SIG-M5 (cell line): ENCODE results near the gene SNCB.
"Not testable (repeated sequence)": the region's sequence is repeated elsewhere in the genome, so short reads cannot be mapped to it uniquely, and the experiment has no call there.

Experiments used
- DNase-seq: peaks from one replicate; lab custom pipeline; 2025; lab: John Stamatoyannopoulos, UW

The SNCB gene

DNA sequence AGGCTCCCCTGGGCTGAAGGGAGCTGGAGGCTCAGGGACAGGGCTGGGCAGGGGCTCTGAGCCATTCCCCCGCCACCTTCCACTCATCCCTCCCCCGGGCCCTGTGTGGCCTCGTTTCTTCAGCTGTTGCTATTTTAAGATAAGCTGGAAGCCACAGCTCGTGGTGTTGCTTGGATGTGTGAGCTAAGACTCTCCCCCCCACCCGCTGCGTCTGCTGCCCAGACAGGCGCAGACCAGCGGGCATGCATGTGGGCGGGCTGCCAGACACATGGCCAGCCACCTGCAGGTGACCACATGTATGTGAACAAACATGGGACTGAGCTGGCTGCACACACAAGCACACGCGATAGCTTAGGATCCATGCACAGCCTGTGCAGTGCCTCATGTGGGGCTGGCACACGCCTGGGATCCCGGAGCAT is 8.7 kb downstream of the SNCB start:
- DNase-seq = no peak

- no peak for DNase-seq
These were observed 9.9 kb downstream of the SNCB start for GRCh38 chr5:176620333-176620981.

- DNase-seq = no peak
These were observed 10.6 kb downstream of the SNCB start for GRCh38 chr5:176619569-176620332.

- DNase-seq = no peak
These were observed 11.1 kb downstream of the SNCB start for GRCh38 chr5:176619203-176619568.

DNA sequence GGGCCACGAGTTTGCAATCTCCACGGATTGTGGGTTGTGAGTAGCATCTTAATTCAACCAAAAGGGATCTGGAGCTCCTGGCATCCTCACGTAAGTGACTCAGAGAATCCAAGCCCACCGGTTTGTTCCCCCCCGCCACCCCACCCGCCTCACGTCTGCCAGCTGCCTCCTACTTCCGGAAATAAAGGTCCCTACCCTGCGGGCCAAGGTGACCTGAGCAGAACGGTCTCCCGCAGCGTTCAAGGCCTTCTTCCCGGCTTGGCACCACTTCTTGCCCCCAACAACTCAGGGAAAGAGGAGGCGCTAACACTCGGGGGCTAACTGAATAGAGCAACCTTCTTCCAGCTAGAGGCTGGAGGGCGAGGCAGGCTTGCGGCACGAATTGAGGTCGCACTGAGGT is 11.6 kb downstream of the SNCB start:
- DNase-seq = no peak

- no peak for DNase-seq
These were observed 13.8 kb downstream of the SNCB start for GRCh38 chr5:176616511-176616910.

- DNase-seq = no peak
These were observed 15.4 kb downstream of the SNCB start for GRCh38 chr5:176614805-176615478.

DNA sequence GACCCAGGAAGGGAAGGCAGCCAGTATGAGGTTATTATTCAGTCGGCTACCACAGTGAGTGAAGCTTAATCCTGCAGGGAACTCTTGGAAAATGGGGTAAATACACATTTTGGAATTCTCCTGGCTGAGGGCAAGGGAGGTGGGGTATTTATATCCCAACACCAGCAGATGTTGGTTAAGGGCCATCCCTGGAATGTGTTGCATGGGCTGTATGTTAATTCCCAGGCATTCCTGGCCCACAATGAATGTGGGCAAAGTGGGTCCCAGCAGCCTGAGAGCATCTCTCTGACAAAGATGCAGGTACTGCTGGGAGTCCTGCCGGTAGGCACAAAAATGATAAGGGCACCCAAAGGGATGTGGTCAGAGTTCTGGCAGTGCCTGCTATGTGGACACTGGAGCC is 17.5 kb downstream of the SNCB start:
- no peak for DNase-seq

- DNase-seq = no peak
These were observed 18.3 kb downstream of the SNCB start for GRCh38 chr5:176612008-176612407.

DNA sequence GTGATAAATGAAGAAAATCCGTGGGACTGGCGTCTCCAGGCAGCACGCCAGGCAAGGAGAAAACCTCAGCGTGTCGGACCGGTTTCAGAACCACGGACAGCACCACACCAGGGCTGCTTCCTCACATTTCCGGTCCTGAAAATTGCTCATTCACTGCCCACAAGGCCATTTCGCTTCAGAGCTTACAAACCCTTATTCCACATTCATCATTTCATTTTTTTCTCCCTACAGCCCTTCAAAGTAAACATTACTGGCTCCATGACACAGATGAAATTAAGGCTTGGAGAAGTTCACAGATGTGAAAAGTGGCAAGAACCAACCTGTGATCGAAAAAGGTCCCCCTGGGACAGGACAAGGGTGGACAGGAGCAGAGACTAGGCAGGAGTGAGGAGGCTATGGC is 18.9 kb downstream of the SNCB start:
- no peak for DNase-seq

GRCh38 chr5:176610435-176610773 is 19.9 kb downstream of the SNCB start:
- no peak for DNase-seq

DNA sequence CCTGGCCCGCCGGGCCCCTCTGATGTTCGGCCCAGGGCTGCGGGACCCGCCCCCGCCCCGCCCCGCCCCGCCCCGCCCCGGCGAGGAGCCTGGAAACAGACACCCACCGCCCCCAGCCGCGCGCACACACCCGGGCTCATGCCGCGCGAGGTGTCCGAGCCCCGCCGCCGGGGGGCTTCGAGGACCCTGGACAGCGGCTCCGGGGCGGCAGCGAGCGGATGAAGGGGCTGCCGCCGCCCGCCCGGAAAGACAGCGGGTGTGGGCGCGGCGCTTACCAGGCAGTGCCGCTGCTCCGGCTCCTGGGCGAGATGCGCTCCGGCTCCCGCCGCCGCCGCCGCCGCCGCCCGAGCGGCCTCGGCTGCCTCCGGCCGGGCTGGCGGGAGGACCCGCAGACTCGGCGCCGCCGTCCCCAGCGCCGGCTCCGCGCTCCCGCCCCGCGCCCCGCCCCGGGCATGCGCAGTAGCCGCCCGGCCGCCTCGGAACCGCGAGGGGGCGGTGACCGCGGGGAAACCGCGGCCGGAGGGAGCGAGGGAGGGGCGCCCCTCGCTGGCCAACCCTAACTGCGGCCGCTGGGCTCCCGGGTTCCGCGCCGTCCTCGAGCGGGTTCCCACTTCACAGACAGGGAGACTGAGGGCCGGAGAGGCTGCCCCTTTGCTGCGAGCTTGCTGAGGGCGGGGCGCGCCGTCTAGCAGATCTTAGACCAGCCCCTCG is 20.5 kb downstream of the SNCB start, which contains the start of gene GPRIN1:
Gene GPRIN1, minus strand, starts transcription at position 433 of the 711 bp plus-strand sequence. CDS start 10,322 bp downstream, outside the sequence.
- no peak for DNase-seq

- no peak for DNase-seq
These were observed 21.2 kb downstream of the SNCB start for GRCh38 chr5:176608937-176609723.

DNA sequence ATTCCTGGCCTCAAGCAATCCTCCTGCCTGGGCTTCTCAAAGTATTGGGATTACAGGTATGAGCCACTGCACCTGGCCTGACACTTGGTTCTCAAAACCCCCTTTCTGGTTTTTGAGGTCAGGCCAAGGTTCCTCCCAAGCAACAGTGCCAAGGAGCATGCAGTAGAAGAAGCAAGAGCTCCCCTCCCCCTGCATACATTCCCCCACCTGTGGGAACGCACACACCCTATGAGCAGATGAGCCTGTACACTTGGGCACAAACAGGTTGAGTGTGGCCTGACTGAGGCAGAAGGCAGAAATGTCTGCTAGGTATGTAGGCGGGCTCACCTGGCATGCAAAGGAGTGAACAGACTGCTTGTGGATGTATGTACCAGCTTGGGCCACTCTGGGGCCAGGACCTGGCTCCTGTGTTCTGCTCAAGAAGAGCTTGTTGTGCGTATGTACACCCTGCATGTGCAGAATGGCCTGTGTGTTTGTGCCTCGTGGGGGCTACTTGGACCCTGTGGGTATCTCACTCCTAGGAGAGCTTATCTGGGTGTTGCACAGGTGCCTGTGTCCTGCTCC is 22.1 kb downstream of the SNCB start:
- DNase-seq = no peak

DNA sequence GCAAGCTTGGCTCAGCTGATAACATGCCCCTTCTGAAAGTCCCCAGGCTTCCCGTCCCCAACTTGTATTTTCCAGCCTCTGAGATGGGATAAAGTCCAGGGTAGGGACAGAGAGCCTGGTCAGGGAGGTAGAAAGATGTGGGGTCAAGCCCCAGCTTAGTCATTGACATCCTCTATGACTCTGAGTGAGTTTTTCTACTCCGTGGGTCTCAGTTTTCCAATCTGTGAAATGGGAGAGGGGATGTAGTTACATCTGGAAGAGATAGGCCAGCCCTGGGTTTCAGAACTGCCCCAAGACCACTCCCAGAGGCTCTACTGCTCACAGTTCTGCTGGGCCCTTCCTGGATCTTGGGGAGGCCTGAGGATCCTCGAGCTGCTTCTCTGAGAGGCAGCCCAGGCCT is 23.5 kb downstream of the SNCB start:
- no peak for DNase-seq

- DNase-seq = no peak
These were observed 24.3 kb downstream of the SNCB start for GRCh38 chr5:176606032-176606431.

DNA sequence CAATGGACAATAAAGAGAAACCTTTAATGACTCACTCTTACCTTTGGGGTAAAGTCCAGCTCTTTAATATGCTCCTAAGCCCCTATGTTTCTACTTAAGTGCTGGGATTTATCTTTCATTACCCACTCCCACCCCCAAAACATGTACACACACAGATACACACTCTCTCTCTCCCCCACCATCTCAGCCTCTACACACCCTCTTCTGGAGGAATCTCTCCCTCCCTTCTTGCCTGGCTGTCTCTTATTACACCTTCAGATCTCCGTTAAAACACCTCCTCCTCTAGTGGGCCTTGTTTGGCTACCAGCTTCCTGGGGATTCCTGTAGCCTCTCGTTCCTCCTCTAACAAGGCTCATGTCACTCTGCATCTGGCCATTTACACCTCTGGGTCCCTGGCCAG is 27.2 kb downstream of the SNCB start:
- no peak for DNase-seq

GRCh38 chr5:176601901-176602482 is 28.3 kb downstream of the SNCB start:
- no peak for DNase-seq

DNA sequence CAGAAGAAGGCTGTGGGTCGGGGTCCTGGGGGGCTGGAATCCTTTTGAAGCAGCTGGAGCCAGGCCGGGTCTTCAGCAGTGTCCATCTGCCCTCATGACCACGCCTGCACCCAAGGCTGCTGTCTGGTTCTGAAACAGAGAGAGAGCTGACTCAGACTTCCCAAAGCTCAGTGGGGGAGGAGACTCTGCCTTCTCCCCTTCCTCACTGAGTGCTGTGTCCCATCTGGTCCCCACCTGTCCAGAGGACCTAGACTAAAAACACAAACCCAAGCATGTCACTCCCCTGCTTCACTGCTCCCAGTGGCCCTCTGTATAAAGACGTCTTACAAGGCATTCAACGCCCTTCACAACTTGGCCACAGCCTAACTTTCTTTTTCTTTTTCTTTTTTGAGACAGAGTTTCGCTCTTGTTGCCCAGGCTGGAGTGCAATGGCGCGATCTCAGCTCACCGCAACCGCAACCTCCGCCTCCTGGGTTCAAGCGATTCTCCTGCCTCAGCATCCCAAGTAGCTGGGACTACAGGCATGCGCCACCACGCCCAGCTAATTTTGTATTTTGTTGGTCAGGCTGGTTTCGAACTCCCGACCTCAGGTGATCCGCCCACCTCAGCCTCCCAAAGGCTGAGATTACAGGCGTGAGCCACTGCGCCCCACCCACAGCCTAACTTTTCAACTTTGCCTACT is 30.4 kb downstream of the SNCB start:
- DNase-seq = not testable (repeated sequence)
